GM21528 (cell line): ENCODE data around the gene QRFP.
"Not testable (repeated sequence)": the region's sequence is repeated elsewhere in the genome, so short reads cannot be mapped to it uniquely, and the experiment has no call there.

Experiments used
- ATAC-seq: cut with Tn5 transposase; IDR thresholded peaks from one replicate; pipeline ENCODE4 v1.9.1; 2021; ENCODE audit warnings: mild to moderate bottlenecking, moderate library complexity; ENCODE audit not compliant: unreplicated experiment, low FRiP score

QRFP gene

GRCh38 chr9:130920762-130921299 lies 24.2 kb upstream of the QRFP start:
- no peak for ATAC-seq

GRCh38 chr9:130920233-130920632 lies 23.6 kb upstream of the QRFP start:
- ATAC-seq = no peak

- ATAC-seq = no peak
Measured at GRCh38 chr9:130919559-130920145, 23.0 kb upstream of the QRFP start.

GRCh38 chr9:130918826-130919558 lies 22.4 kb upstream of the QRFP start:
- no peak for ATAC-seq

- no peak for ATAC-seq
Measured at GRCh38 chr9:130918101-130918825, 21.7 kb upstream of the QRFP start.

GRCh38 chr9:130917168-130917960 lies 20.8 kb upstream of the QRFP start:
- ATAC-seq = no peak

- ATAC-seq = no peak
Measured at GRCh38 chr9:130915096-130915447, 18.5 kb upstream of the QRFP start.

GRCh38 chr9:130914417-130915095 lies 17.9 kb upstream of the QRFP start:
- no peak for ATAC-seq

- ATAC-seq = no peak
Measured at GRCh38 chr9:130913599-130914416, 17.2 kb upstream of the QRFP start.

GRCh38 chr9:130912932-130913598 lies 16.5 kb upstream of the QRFP start:
- ATAC-seq = no peak

- ATAC-seq = no peak
Measured at GRCh38 chr9:130911254-130912049, 14.8 kb upstream of the QRFP start.

- not testable (repeated sequence) for ATAC-seq
Measured at GRCh38 chr9:130910670-130911069, 14.1 kb upstream of the QRFP start.

GRCh38 chr9:130910041-130910440 lies 13.4 kb upstream of the QRFP start:
- ATAC-seq = not testable (repeated sequence)

- no peak for ATAC-seq
Measured at GRCh38 chr9:130908878-130909355, 12.3 kb upstream of the QRFP start.

GRCh38 chr9:130908146-130908877 lies 11.7 kb upstream of the QRFP start:
- no peak for ATAC-seq

GRCh38 chr9:130906735-130907416 lies 10.3 kb upstream of the QRFP start:
- ATAC-seq = no peak
